ENCODE results near the gene B4GALT6.

Gene B4GALT6

GRCh38 chr18:31575515-31576257 lies 108.7 kb downstream of the B4GALT6 start:
- TF ChIP-seq, protein P1, sequence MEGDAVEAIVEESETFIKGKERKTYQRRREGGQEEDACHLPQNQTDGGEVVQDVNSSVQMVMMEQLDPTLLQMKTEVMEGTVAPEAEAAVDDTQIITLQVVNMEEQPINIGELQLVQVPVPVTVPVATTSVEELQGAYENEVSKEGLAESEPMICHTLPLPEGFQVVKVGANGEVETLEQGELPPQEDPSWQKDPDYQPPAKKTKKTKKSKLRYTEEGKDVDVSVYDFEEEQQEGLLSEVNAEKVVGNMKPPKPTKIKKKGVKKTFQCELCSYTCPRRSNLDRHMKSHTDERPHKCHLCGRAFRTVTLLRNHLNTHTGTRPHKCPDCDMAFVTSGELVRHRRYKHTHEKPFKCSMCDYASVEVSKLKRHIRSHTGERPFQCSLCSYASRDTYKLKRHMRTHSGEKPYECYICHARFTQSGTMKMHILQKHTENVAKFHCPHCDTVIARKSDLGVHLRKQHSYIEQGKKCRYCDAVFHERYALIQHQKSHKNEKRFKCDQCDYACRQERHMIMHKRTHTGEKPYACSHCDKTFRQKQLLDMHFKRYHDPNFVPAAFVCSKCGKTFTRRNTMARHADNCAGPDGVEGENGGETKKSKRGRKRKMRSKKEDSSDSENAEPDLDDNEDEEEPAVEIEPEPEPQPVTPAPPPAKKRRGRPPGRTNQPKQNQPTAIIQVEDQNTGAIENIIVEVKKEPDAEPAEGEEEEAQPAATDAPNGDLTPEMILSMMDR (IDR thresholded peaks at IDR 0.05; ENCODE audit: low read depth, low read length) = no peak
- peaks cover 11% of the 10 kb centered on the region for H3K27me3 ChIP-seq (ENCODE audit: insufficient read depth, low read depth, severe bottlenecking)
- no peak for DNase-seq
- H3K27ac ChIP-seq = no peak overlapping the region
- H3K9me3 ChIP-seq (ENCODE audit: severe bottlenecking) = no peaks in the 10 kb centered on the region
- no peaks in the 10 kb centered on the region for H3K36me3 ChIP-seq
- H3K4me3 ChIP-seq (ENCODE audit: low read depth, low read length) = no peak overlapping the region

DNA sequence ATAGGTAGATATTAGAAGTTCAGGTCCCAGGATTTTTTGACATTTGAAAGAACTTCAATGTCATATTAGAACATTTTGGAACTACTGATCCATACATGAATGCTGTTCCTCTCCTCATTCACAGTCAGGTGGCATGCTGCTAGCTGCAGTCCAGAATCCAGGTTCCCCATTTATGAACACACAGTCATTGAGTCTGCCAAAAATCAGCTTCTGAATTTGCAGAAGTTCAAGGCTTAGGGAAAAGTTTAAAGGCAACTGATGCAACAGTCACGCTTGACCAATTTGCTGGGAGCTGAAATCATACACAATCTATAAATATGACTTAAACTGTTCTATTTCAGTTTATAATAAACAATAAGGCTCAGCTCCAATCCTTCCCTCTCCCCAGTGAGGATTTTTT lies 110.0 kb downstream of the B4GALT6 start:
- peaks cover 14% of the 10 kb centered on the region for H3K27me3 ChIP-seq (ENCODE audit: insufficient read depth, low read depth, severe bottlenecking)
- TF ChIP-seq, protein P1 (IDR thresholded peaks at IDR 0.05; ENCODE audit: low read depth, low read length) = no peak
- no peak overlapping the region for H3K27ac ChIP-seq
- no peak for DNase-seq
- no peaks in the 10 kb centered on the region for H3K36me3 ChIP-seq
- no peaks in the 10 kb centered on the region for H3K9me3 ChIP-seq (ENCODE audit: severe bottlenecking)
- H3K4me3 ChIP-seq (ENCODE audit: low read depth, low read length) = no peak overlapping the region
